ENCODE data around the gene MAJIN.

- TF ChIP-seq CTCF (IDR thresholded peaks at IDR 0.05; ENCODE audit: insufficient read depth, low read length, poor library complexity, severe bottlenecking) (no peak), EZH2phosphoT487 (conservative IDR thresholded peaks at IDR 0.05; ENCODE audit: low read length) (no peak)
Measured at GRCh38 chr11:64896448-64897022, 75.4 kb downstream of the MAJIN start.
